ENCODE measurements around the gene ZNF624.
"Not testable (repeated sequence)": the region's sequence is repeated elsewhere in the genome, so short reads cannot be mapped to it uniquely, and the experiment has no call there.

The ZNF624 gene

GRCh38 chr17:16653367-16654041 is at the start of gene ZNF624:
TSS of gene ZNF624 (minus strand) at chr17:16653850.
- peak; percentile 58 for DNase-seq (ENCODE audit: insufficient read length, low spot score)
- no peak for TF ChIP-seq CTCF (IDR thresholded peaks at IDR 0.05; ENCODE audit: insufficient read depth, missing control alignments)
- FAIRE-seq: no peak

- not testable (repeated sequence) for FAIRE-seq
Observed at GRCh38 chr17:16697603-16698002, 44.0 kb upstream of the ZNF624 start.

GRCh38 chr17:16690447-16690846 is 36.8 kb upstream of the ZNF624 start:
- not testable (repeated sequence) for DNase-seq (ENCODE audit: insufficient read length, low spot score); FAIRE-seq

More at GRCh38 chr17:16697603-16698002, 44.0 kb upstream of the ZNF624 start:
- DNase-seq (ENCODE audit: insufficient read length, low spot score): not testable (repeated sequence)

- not testable (repeated sequence) for FAIRE-seq
Observed at GRCh38 chr17:16689731-16690281, 36.2 kb upstream of the ZNF624 start, which contains the start of gene CCDC144A. TSS of gene CCDC144A (plus strand) at chr17:16690241. CDS start at chr17:16690401, 160 bp downstream.

GRCh38 chr17:16687151-16687550 is 33.5 kb upstream of the ZNF624 start:
- not testable (repeated sequence) for DNase-seq (ENCODE audit: insufficient read length, low spot score); FAIRE-seq

More at GRCh38 chr17:16689731-16690281, 36.2 kb upstream of the ZNF624 start, which contains the start of gene CCDC144A:
- TF ChIP-seq CTCF (IDR thresholded peaks at IDR 0.05; ENCODE audit: insufficient read depth, missing control alignments): peak; percentile 39
- peak; percentile 36 for DNase-seq (ENCODE audit: insufficient read length, low spot score)

GRCh38 chr17:16686019-16686418 is 32.4 kb upstream of the ZNF624 start:
- FAIRE-seq; DNase-seq (ENCODE audit: insufficient read length, low spot score): not testable (repeated sequence)

- not testable (repeated sequence) for DNase-seq (ENCODE audit: insufficient read length, low spot score); FAIRE-seq
Observed at GRCh38 chr17:16683290-16684138, 29.9 kb upstream of the ZNF624 start.

- no peak for DNase-seq (ENCODE audit: insufficient read length, low spot score)
- TF ChIP-seq CTCF (IDR thresholded peaks at IDR 0.05; ENCODE audit: insufficient read depth, missing control alignments): no peak
- FAIRE-seq: no peak
Observed at GRCh38 chr17:16676676-16677268, 23.1 kb upstream of the ZNF624 start.

- FAIRE-seq; DNase-seq (ENCODE audit: insufficient read length, low spot score): not testable (repeated sequence)
Observed at GRCh38 chr17:16666907-16667636, 13.4 kb upstream of the ZNF624 start.

GRCh38 chr17:16666553-16666906 is 12.9 kb upstream of the ZNF624 start:
- not testable (repeated sequence) for DNase-seq (ENCODE audit: insufficient read length, low spot score); FAIRE-seq
